ENCODE results near the gene SAAL1. TPM values are rescaled to one million over a fixed set of nuclear protein-coding genes. Genes with fewer than 3 reads are reported as not detected.
A peak's percentile ranks its signal among the peaks of the same experiment; 100 is the strongest.

SAAL1 gene
- total and polyA plus RNA-seq, 9 of the 15 experiments (the other 6 are each of a cell fraction or from before 2014, with no cell fraction given): 38.9 to 77.5 (median 56.4) TPM

DNA sequence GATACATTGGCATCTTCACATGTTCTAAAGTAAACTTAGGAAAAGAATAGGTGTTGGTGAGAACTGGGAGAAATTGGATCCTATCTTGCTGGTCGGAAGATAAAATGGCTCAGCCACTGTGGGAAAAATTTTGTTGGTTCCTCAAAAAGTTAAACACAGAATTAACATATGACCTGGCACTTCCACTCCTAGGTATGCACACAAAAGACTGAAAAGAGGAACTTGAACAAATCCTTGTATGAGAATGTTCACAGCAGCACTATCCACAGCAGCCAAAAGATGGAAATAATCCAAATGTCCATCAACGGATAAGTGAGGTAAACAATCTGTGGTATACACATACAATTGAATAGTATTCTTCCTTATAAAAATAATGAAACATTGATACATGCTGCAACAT lies 55.0 kb downstream of the SAAL1 start (continued):
- TF ChIP-seq, protein P1, sequence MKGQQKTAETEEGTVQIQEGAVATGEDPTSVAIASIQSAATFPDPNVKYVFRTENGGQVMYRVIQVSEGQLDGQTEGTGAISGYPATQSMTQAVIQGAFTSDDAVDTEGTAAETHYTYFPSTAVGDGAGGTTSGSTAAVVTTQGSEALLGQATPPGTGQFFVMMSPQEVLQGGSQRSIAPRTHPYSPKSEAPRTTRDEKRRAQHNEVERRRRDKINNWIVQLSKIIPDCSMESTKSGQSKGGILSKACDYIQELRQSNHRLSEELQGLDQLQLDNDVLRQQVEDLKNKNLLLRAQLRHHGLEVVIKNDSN (CRISPR knock-in tag; IDR thresholded peaks at IDR 0.05): no peak
- TF ChIP-seq ZNF212 (CRISPR knock-in tag; IDR thresholded peaks at IDR 0.05): no peak
- TF ChIP-seq, protein P2, sequence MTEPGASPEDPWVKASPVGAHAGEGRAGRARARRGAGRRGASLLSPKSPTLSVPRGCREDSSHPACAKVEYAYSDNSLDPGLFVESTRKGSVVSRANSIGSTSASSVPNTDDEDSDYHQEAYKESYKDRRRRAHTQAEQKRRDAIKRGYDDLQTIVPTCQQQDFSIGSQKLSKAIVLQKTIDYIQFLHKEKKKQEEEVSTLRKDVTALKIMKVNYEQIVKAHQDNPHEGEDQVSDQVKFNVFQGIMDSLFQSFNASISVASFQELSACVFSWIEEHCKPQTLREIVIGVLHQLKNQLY (CRISPR knock-in tag; conservative IDR thresholded peaks at IDR 0.05): no peak
- TF ChIP-seq, protein P3, sequence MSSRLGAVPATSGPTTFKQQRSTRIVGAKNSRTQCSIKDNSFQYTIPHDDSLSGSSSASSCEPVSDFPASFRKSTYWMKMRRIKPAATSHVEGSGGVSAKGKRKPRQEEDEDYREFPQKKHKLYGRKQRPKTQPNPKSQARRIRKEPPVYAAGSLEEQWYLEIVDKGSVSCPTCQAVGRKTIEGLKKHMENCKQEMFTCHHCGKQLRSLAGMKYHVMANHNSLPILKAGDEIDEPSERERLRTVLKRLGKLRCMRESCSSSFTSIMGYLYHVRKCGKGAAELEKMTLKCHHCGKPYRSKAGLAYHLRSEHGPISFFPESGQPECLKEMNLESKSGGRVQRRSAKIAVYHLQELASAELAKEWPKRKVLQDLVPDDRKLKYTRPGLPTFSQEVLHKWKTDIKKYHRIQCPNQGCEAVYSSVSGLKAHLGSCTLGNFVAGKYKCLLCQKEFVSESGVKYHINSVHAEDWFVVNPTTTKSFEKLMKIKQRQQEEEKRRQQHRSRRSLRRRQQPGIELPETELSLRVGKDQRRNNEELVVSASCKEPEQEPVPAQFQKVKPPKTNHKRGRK (tag; IDR thresholded peaks at IDR 0.05): no peak

DNA sequence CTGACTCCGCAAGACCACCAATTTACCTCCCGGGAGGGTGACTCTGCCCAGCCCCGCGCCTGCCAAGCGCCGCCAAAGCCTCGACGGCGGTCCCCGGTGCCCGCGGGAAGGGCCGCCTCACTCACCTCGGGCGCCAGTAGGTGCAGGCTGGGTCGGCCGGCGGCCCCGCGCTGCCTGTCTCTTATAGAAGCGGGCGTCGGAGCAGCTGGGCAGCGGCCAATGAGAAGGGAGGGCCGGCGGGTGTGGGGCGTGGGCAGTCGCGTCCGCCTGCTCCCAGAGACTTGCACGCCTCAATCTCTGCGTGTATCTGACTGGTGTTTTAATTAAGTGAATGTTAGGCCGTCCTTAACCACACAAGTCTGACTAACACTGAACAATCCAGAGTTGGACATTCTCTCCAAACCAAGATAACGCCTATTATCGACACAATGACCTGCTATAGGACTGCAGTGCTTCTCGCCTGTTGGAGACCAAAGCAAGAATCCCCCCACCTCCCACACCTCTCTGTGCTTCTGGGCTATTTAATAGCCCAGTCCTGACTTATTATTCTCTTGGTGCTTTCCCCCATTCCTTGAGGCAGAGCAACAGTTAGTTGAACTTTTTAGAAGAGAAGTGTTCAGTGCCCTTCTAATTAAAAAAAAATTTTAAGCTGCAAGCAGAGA lies 59.6 kb downstream of the SAAL1 start, which contains the start of gene TPH1:
Gene TPH1 (minus strand): TSS at position 154 of the 662 bp plus-strand sequence. CDS start 5,507 bp downstream, outside the sequence.
- FAIRE-seq (no peak), ATAC-seq (peak; percentile 62), DNase-seq (ENCODE audit: extremely low read depth in 1 of 4, low spot score in 3 of 4) (peak in 2 of 4 experiments; percentile 12 to 15)
- Histone ChIP-seq H3K36me3 (ENCODE audit: control insufficient read depth, insufficient read depth, low read length) (no peaks in the 10 kb centered on the region), H3K4me2 (ENCODE audit: insufficient read depth, low read length) (no peak within 1 kb of the TSS), H3K4me3 (no peak within 1 kb of the TSS), H3K9ac (ENCODE audit: insufficient read depth in 1 of 2, low read depth in 2 of 2, low read length in 2 of 2) (no peak within 1 kb of the TSS), H2AFZ (ENCODE audit: low read depth, low read length) (no peak within 1 kb of the TSS), H3K4me1 (replicated peaks in 1 of 2; ENCODE audit: control insufficient read depth in 2 of 2, insufficient read depth in 2 of 2, low read length in 2 of 2) (peaks cover 0 to 5% of the 10 kb centered on the region in 2 experiments; a peak in 1 of 5 replicates), H3K9me3 (replicated peaks; ENCODE audit: control insufficient read depth, insufficient read depth, low read depth, low read length) (no peaks in the 10 kb centered on the region), H4K20me1 (replicated peaks; ENCODE audit: control insufficient read depth, insufficient read depth, low read length) (peaks cover 5% of the 10 kb centered on the region; the same call in 1 of the 2 replicates), H3K27ac (ENCODE audit: extremely low read depth, low read depth, low read length) (no peak within 1 kb of the TSS), H3K79me2 (ENCODE audit: control insufficient read depth, insufficient read depth, low read length) (no peaks in the 10 kb centered on the region), H3K9me1 (ENCODE audit: control insufficient read depth, insufficient read depth, low read length) (no peaks in the 10 kb centered on the region), H3K27me3 (ENCODE audit: control insufficient read depth in 2 of 2, insufficient read depth in 2 of 2, low read length in 2 of 2) (peaks cover 26 to 28% of the 10 kb centered on the region in 2 experiments)
- in situ Hi-C loops (cut with MboI): no loop called here
- intact Hi-C loops (cut with micrococcal nuclease): no loop called here
- 10% methylated on average over 32 of the region's 36 CpGs for whole genome bisulfite sequencing (ENCODE audit: insufficient coverage, low coverage, missing lambda C conversion rate)
- POLR2A ChIA-PET: no interaction called here
- TF ChIP-seq FOSL1 (tag; conservative IDR thresholded peaks at IDR 0.05) (peak; percentile 44), FOXA3 (CRISPR knock-in tag; conservative IDR thresholded peaks at IDR 0.05 in 1 of 2, IDR thresholded peaks at IDR 0.05 in 1 of 2) (no peak), EGR1 (conservative IDR thresholded peaks at IDR 0.05) (0 out of 2 replicates have a peak, but pooled peaks have one; percentile 9)
- CTCF ChIA-PET (ENCODE audit: low intra/inter-chr PET ratio): no interaction called here
- BruUV-seq (replicated peaks): no TSS peak
